GM10248 (cell line): ENCODE measurements around the gene KIF9.

Source experiments
- CTCF ChIA-PET: fragments of 300-600 bp; sonication (Branson Sonifier 250); formaldehyde crosslinking; extraction: SDS; loops from one replicate; lab custom pipeline; 2021; ENCODE audit warnings: antibody characterized with exemption; lab: Yijun Ruan, JAX
- POLR2A ChIA-PET: fragments of 350-650 bp; sonication (Branson Sonifier 250); formaldehyde crosslinking; extraction: SDS; loops from one replicate; lab custom pipeline; 2020; ENCODE audit warnings: antibody characterized with exemption; lab: Yijun Ruan, JAX
- DNase-seq: peaks from one replicate; pipeline ENCODE4 v3.0.0; 2012; ENCODE audit errors: extremely low spot score
- CTCF ChIP-seq: IDR thresholded peaks from 2 replicates; pipeline ENCODE4 v1.5.1; 2012; ENCODE audit warnings: mild to moderate bottlenecking, low read depth; ENCODE audit errors: extremely low read depth, missing control alignments, control extremely low read depth

The KIF9 gene

GRCh38 chr3:47283193-47283537 is 566 bp upstream of the KIF9 start:
- TF ChIP-seq CTCF, result no peak
- POLR2A ChIA-PET, result interaction anchor here (1.4 kb wide), 1 partner anchor 8 kb away, joined by 5 read pairs; no protein-coding TSS in a partner anchor
- CTCF ChIA-PET, result interaction anchor here (0.7 to 1.4 kb wide), 4 partner anchors 11 to 92 kb away, joined by 3 to 4 read pairs (median 3); no protein-coding TSS in a partner anchor
- DNase-seq, result no peak

GRCh38 chr3:47280519-47280918 is 2.1 kb downstream of the KIF9 start:
- POLR2A ChIA-PET, result interaction anchor here (1.7 kb wide), 1 partner anchor 11 kb away, joined by 9 read pairs; no protein-coding TSS in a partner anchor
- CTCF ChIA-PET, result interaction anchor here (1.0 to 3.3 kb wide), 7 partner anchors 11 to 116 kb away, joined by 3 to 9 read pairs (median 7); no protein-coding TSS in a partner anchor
- no peak for TF ChIP-seq CTCF
- DNase-seq, result no peak

GRCh38 chr3:47276558-47276957 is 6.0 kb downstream of the KIF9 start:
- ChIA-PET CTCF (interaction anchor here (1.3 to 1.5 kb wide), 2 partner anchors 42 to 47 kb away, joined by 3 to 4 read pairs; no protein-coding TSS in a partner anchor), POLR2A (no interaction called here)
- no peak for DNase-seq
- TF ChIP-seq CTCF, result no peak

- CTCF ChIA-PET, result interaction anchor here (1.1 to 1.7 kb wide), 4 partner anchors 13 to 49 kb away, joined by 3 to 7 read pairs (median 4); no protein-coding TSS in a partner anchor
- no peak for TF ChIP-seq CTCF
- POLR2A ChIA-PET, result no interaction called here
- DNase-seq, result no peak
These were observed 7.9 kb downstream of the KIF9 start for GRCh38 chr3:47274652-47275051.

- CTCF ChIA-PET, result interaction anchor here (0.7 to 1.1 kb wide), 3 partner anchors 8 to 50 kb away, joined by 3 to 4 read pairs (median 3); no protein-coding TSS in a partner anchor
- POLR2A ChIA-PET, result no interaction called here
- DNase-seq, result no peak
- TF ChIP-seq CTCF, result no peak
These were observed 9.0 kb downstream of the KIF9 start for GRCh38 chr3:47273564-47273963.

- no peak for DNase-seq
- CTCF ChIA-PET, result interaction anchor here (0.8 to 4.1 kb wide), 3 partner anchors 20 to 53 kb away, joined by 3 to 15 read pairs (median 8); no protein-coding TSS in a partner anchor
- POLR2A ChIA-PET, result no interaction called here
- TF ChIP-seq CTCF, result no peak
These were observed 12.1 kb downstream of the KIF9 start for GRCh38 chr3:47270526-47270925.
